Chondrocyte (in vitro differentiated cells): ENCODE results near the gene PMP22. TPM values are rescaled to one million over a fixed set of nuclear protein-coding genes. Genes with fewer than 3 reads are reported as not detected.

Source experiments
- DNase-seq: peaks from one replicate; pipeline ENCODE4 v3.0.0; 2021; ENCODE audit warnings: mixed read lengths, low spot score
- H3K27ac Mint-ChIP-seq: one replicate; pipeline ENCODE4 v1.8.0; 2021; ENCODE audit warnings: mild to moderate bottlenecking, moderate library complexity, mixed read lengths; ENCODE audit not compliant: unreplicated experiment
- H3K27me3 Mint-ChIP-seq: 2 replicates; pipeline ENCODE4 v1.8.0; 2021; ENCODE audit warnings: low read depth, mixed read lengths
- H3K36me3 Mint-ChIP-seq: 2 replicates; pipeline ENCODE4 v1.8.0; 2021; ENCODE audit warnings: low read depth, mixed read lengths
- H3K4me1 Mint-ChIP-seq: 2 replicates; pipeline ENCODE4 v1.8.0; 2021; ENCODE audit warnings: low read depth, mild to moderate bottlenecking, mixed read lengths
- H3K4me3 Mint-ChIP-seq: one replicate; pipeline ENCODE4 v1.8.0; 2021; ENCODE audit warnings: mild to moderate bottlenecking, moderate library complexity, mixed read lengths; ENCODE audit not compliant: unreplicated experiment
- H3K9me3 Mint-ChIP-seq: 2 replicates; pipeline ENCODE4 v1.8.0; 2021; ENCODE audit warnings: low read depth, mixed read lengths
- CTCF ChIP-seq: fragments of 200-600 bp; sonication (generic); IDR thresholded peaks from 2 replicates; pipeline ENCODE4 v1.5.0; 2021; ENCODE audit warnings: antibody characterized with exemption, mild to moderate bottlenecking, moderate library complexity
- long read RNA-seq: library from polyadenylated mRNA; stranded (forward); transcript quantifications from one replicate; pipeline ENCODE4 v2.0.0, GENCODE V29; 2021
- total RNA-seq: library from RNA; stranded (reverse); gene quantifications from 3 replicates; pipeline ENCODE4 v1.2.1, GENCODE V29; 2021

The PMP22 gene
- 98.3 to 152 TPM (median 147 TPM) in 3 replicates for total RNA-seq
- long read RNA-seq, transcript PMP22-203 (5 exons, 1,817 nt) = major isoform, 293 of 349 reads
- long read RNA-seq, partial matches to known transcripts = 27 of 349 reads
- long read RNA-seq, other reads (novel, unspliced or antisense) = 25 of 349 reads

DNA sequence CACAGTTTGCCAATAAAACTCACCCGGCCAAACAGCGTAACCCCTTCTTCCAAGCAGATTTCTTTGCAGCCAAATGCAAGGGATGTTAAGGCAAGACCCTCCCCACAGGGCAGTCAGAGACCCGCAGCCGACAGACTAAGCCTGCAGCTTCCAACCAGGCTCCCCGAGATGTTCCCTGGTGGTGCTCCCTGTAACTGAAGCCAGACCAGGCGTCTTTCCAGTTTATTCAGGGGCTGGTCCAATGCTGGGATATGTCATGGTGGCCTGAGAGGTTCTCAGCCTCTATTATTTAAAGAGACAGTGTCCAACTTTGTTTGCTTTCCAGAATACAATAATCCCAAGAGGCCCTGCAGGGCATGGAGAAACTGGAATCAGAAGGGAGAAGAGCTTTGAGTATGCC is at the start of gene PMP22:
TSS of gene PMP22 (minus strand) at position 196 of the 400 bp plus-strand sequence. CDS start 4,599 bp downstream, outside the sequence.
- no peak for DNase-seq
- Mint-ChIP-seq H3K27ac (no peak within 1 kb of the TSS), H3K27me3 (no peaks in the 10 kb centered on the region), H3K4me1 (peaks cover 16% of the 10 kb centered on the region), H3K36me3 (no peaks in the 10 kb centered on the region), H3K9me3 (no peaks in the 10 kb centered on the region), H3K4me3 (no peak within 1 kb of the TSS)
- TF ChIP-seq CTCF = no peak

DNA sequence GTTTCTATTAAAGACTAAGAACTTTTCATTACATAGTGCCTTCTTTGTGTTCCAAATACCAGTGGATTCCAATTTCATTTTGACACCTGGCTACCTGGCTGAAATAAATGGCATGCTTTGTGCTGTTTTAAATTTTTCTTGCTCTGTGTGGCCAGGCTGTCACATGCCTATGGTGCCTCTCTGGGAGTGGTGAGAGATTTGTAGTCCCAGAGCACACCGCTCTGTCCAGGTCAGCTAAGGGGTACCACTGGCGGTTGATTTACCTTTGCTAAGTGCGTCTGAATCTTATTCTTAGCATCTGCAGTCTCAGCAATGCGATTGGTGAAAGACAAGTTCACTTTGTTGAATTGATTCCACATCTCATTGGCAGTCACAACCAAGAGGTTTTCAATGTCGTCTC is 46.9 kb upstream of the PMP22 start:
- TF ChIP-seq CTCF = no peak
- Mint-ChIP-seq H3K27ac (no peak overlapping the region), H3K36me3 (no peaks in the 10 kb centered on the region), H3K4me3 (no peak overlapping the region), H3K27me3 (no peaks in the 10 kb centered on the region), H3K4me1 (peaks cover 7% of the 10 kb centered on the region), H3K9me3 (no peaks in the 10 kb centered on the region)
- no peak for DNase-seq

DNA sequence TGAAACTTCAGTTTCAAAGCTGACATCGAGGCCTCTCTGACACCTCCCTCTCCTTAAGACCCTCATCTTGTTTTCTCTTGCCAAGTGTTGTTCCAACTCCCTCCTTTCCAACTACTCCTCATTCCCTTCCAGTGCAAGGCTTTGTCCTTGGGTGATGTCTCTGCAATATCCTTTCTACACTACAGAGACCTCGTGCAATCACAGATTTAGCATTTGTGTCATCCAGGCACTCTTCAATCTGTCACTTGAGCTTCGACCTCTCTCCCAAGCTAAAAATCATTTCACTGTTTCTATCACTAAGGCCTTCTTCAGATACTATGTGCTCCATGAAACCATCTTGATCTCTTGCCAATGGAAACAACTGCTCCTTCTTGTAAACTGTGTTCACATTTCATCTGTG is 44.7 kb upstream of the PMP22 start:
- Mint-ChIP-seq H3K36me3 (no peaks in the 10 kb centered on the region), H3K27me3 (no peaks in the 10 kb centered on the region), H3K4me3 (no peak overlapping the region), H3K9me3 (no peaks in the 10 kb centered on the region), H3K4me1 (peaks cover 27% of the 10 kb centered on the region), H3K27ac (no peak overlapping the region)
- no peak for DNase-seq
- no peak for TF ChIP-seq CTCF

DNA sequence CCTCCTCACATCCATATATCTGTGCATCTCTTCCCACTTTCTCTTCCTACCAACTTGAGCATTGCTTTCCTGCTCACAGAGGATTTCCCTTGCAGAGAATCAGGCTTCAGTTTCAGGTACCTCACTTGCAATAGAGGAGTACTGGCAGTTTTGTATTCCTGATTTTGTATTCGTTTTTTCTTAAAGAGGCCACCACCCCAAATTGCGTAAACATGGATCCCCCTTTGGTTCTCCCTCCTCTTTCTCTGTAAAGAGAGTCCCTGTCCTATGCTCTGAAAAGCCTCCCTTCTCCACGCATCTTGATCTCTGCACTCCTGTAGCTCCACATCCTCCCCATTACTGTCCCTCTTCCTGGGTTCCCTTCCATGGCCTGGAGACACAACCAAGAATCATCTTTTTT is 44.1 kb upstream of the PMP22 start:
- H3K9me3 Mint-ChIP-seq = no peaks in the 10 kb centered on the region
- H3K27ac Mint-ChIP-seq = no peak overlapping the region
- H3K27me3 Mint-ChIP-seq = no peaks in the 10 kb centered on the region
- no peak overlapping the region for H3K4me3 Mint-ChIP-seq
- peaks cover 27% of the 10 kb centered on the region for H3K4me1 Mint-ChIP-seq
- TF ChIP-seq CTCF = no peak
- H3K36me3 Mint-ChIP-seq = no peaks in the 10 kb centered on the region
- no peak for DNase-seq

DNA sequence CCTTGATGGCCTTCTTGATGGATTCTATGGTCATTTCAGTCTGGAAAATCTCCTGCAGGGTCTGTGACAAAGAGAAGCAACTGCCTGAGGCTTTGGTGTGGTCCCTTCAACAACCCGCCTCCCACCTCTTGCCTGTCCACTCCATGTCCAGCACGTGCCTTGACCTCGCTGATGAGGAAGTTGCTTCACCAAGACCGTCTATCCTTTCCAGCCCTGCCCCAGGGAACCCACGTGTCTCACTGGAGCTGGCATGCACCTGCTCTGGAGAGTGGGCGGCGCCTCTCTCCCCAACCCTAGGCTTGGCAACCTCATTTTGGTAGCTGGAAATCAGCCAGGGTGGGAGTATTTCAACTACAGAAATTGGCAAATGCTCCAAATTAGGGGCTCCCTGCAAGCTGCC is 43.6 kb upstream of the PMP22 start:
- DNase-seq = no peak
- no peak for TF ChIP-seq CTCF
- Mint-ChIP-seq H3K9me3 (no peaks in the 10 kb centered on the region), H3K4me1 (peaks cover 27% of the 10 kb centered on the region), H3K36me3 (no peaks in the 10 kb centered on the region), H3K4me3 (no peak overlapping the region), H3K27me3 (no peaks in the 10 kb centered on the region), H3K27ac (no peak overlapping the region)
